ENCODE data around the gene EEPD1.

Gene EEPD1

GRCh38 chr7:36284456-36285090 lies 131.5 kb downstream of the EEPD1 start:
- DNase-seq = no peak

GRCh38 chr7:36285276-36285675 lies 132.2 kb downstream of the EEPD1 start:
- no peak for DNase-seq

- no peak for DNase-seq
These were observed 133.2 kb downstream of the EEPD1 start for GRCh38 chr7:36286226-36286625.

- no peak for DNase-seq
These were observed 133.6 kb downstream of the EEPD1 start for GRCh38 chr7:36286688-36287087.

- peak; percentile 18 for DNase-seq
These were observed 134.6 kb downstream of the EEPD1 start for GRCh38 chr7:36287371-36288241.

- DNase-seq = no peak
These were observed 135.4 kb downstream of the EEPD1 start for GRCh38 chr7:36288501-36288900.

GRCh38 chr7:36289833-36290661 lies 137.0 kb downstream of the EEPD1 start:
- no peak for DNase-seq

GRCh38 chr7:36291387-36292316 lies 138.6 kb downstream of the EEPD1 start:
- peak; percentile 77 for DNase-seq

GRCh38 chr7:36295090-36295489 lies 142.0 kb downstream of the EEPD1 start:
- DNase-seq = no peak

GRCh38 chr7:36296284-36296683 lies 143.2 kb downstream of the EEPD1 start:
- no peak for DNase-seq

- DNase-seq = no peak
These were observed 144.4 kb downstream of the EEPD1 start for GRCh38 chr7:36297364-36298009.

GRCh38 chr7:36298106-36298505 lies 145.1 kb downstream of the EEPD1 start:
- no peak for DNase-seq

GRCh38 chr7:36299223-36299774 lies 146.2 kb downstream of the EEPD1 start:
- no peak for DNase-seq

GRCh38 chr7:36299823-36300341 lies 146.8 kb downstream of the EEPD1 start:
- no peak for DNase-seq

- DNase-seq = no peak
These were observed 147.8 kb downstream of the EEPD1 start for GRCh38 chr7:36300696-36301350.

GRCh38 chr7:36301914-36302771 lies 149.1 kb downstream of the EEPD1 start:
- no peak for DNase-seq

- peak; percentile 92 for DNase-seq
These were observed 150.4 kb downstream of the EEPD1 start for GRCh38 chr7:36303202-36304098.

- DNase-seq = no peak
These were observed 151.0 kb downstream of the EEPD1 start for GRCh38 chr7:36304099-36304425.

GRCh38 chr7:36305226-36305625 lies 152.2 kb downstream of the EEPD1 start:
- no peak for DNase-seq

All from NCI-H2029 treated with DMSO at 0.1 percent for 48 hours (cell line).